ENCODE data around the gene ISM1.

DNA sequence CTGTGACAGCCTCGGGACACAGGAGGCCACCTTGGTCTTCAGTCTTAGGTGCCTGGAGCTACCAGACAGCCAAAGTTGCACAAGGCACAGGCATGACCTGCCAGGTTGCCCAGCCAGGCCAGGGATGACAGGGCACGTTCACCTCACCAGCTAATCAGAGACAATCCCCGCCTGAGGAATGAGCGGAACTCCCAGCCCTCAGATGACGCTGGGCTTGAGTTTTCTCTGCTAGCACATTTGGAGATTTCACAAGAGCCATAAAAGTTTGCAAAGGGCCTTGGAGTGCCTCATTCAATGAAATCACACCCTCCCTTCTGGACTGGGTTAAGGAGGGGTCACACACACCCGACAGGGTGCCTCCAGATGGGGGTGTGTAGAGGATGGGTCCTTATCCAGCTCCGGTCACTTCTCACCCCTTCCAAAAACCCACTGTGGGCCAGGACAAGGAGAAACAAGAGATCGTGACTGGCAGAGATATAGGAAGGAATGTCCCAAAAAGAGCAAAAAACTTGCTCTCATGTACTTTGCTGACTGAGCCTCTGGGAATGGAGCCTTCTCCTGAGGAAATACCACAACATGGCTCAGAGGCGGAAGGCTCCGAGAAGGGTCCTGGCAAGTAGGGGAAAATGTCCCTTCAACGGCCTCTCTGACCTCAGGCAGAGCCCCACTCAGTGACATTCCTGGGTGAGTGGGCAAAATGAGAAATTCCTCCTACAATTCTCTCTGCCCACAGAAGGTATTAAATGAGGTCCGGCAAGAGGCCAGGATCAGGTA lies 121.6 kb downstream of the ISM1 start:
- TF ChIP-seq, protein P1, sequence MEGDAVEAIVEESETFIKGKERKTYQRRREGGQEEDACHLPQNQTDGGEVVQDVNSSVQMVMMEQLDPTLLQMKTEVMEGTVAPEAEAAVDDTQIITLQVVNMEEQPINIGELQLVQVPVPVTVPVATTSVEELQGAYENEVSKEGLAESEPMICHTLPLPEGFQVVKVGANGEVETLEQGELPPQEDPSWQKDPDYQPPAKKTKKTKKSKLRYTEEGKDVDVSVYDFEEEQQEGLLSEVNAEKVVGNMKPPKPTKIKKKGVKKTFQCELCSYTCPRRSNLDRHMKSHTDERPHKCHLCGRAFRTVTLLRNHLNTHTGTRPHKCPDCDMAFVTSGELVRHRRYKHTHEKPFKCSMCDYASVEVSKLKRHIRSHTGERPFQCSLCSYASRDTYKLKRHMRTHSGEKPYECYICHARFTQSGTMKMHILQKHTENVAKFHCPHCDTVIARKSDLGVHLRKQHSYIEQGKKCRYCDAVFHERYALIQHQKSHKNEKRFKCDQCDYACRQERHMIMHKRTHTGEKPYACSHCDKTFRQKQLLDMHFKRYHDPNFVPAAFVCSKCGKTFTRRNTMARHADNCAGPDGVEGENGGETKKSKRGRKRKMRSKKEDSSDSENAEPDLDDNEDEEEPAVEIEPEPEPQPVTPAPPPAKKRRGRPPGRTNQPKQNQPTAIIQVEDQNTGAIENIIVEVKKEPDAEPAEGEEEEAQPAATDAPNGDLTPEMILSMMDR (IDR thresholded peaks at IDR 0.05; ENCODE audit: insufficient read depth, low read depth, low read length): no peak
- no peak for TF ChIP-seq EZH2 (IDR thresholded peaks at IDR 0.05; ENCODE audit: insufficient read depth, low read length)
